ENCODE measurements around the gene TEX14. TPM values are rescaled to one million over a fixed set of nuclear protein-coding genes. Genes with fewer than 3 reads are reported as not detected.
A peak's percentile ranks its signal among the peaks of the same experiment; 100 is the strongest.
"Not testable (repeated sequence)": the region's sequence is repeated elsewhere in the genome, so short reads cannot be mapped to it uniquely, and the experiment has no call there.

TEX14 gene
- total and polyA plus RNA-seq, 7 donors, result 0.05 to 3.5 (median 0.11) TPM; not detected in 1

DNA sequence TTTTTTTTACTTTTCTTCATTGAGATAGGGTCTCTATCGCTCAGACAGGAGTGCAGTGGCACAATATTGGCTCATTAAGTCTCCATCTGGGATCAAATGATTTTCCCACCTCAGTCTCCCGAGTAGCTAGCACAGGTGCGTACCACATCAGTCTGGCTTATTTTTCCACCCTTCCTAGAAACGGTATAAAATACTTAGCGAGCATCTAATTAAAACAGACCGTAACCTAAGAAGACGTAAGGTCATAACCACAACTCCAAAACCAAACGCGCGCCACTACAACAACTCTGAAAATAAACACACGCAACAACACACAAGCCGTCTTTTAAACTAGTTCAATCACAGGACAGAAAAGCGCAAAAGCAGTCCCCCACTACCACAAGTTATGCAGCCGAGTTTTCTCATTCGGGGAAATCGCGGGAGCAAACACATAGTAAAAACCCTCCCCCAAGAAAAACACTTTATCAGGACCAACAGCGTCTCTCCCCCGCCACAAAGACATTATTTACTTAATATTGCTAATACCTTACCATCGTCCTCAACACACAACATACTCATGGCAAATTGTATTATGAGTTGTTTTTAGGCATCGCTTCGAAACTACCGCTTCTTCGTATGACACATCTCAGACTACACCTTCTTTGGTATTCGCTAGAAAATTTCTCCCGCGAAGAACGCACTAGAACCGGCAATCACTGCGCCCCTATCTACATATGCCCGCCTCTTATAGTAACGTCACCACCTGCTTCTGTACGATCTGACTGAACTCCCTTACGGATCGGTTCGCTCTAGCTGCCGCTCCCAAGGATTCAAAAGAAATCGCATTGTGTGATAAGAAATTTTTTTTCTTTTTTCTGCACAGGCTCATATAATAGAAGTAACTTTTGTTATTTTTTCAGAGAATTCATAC, 32.8 kb downstream of the TEX14 start:
- Histone ChIP-seq H3K4me1 (no peaks in the 10 kb centered on the region), H3K27me3 (ENCODE audit: insufficient read depth in 3 of 3, low read length in 2 of 3) (no peaks in the 10 kb centered on the region), H3K9me3 (no peaks in the 10 kb centered on the region), H3K4me3 (peak overlapping the region; percentile 69), H3K36me3 (ENCODE audit: insufficient read depth in 1 of 2, low read depth in 1 of 2) (no peaks in the 10 kb centered on the region), H3K27ac (peak overlapping the region; percentile 73)
- WGBS, 3 donors, result 1 to 2% (median 2%) methylated on average over 38 of the region's 38 CpGs
- intact Hi-C loops (cut with DNase I), result no loop called here
- DNase-seq (peak; percentile 38 to 72), ATAC-seq (peak; percentile 95 to 97 (median 96))
- TF ChIP-seq, protein P1, sequence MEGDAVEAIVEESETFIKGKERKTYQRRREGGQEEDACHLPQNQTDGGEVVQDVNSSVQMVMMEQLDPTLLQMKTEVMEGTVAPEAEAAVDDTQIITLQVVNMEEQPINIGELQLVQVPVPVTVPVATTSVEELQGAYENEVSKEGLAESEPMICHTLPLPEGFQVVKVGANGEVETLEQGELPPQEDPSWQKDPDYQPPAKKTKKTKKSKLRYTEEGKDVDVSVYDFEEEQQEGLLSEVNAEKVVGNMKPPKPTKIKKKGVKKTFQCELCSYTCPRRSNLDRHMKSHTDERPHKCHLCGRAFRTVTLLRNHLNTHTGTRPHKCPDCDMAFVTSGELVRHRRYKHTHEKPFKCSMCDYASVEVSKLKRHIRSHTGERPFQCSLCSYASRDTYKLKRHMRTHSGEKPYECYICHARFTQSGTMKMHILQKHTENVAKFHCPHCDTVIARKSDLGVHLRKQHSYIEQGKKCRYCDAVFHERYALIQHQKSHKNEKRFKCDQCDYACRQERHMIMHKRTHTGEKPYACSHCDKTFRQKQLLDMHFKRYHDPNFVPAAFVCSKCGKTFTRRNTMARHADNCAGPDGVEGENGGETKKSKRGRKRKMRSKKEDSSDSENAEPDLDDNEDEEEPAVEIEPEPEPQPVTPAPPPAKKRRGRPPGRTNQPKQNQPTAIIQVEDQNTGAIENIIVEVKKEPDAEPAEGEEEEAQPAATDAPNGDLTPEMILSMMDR (IDR thresholded peaks at IDR 0.05), result no peak

DNA sequence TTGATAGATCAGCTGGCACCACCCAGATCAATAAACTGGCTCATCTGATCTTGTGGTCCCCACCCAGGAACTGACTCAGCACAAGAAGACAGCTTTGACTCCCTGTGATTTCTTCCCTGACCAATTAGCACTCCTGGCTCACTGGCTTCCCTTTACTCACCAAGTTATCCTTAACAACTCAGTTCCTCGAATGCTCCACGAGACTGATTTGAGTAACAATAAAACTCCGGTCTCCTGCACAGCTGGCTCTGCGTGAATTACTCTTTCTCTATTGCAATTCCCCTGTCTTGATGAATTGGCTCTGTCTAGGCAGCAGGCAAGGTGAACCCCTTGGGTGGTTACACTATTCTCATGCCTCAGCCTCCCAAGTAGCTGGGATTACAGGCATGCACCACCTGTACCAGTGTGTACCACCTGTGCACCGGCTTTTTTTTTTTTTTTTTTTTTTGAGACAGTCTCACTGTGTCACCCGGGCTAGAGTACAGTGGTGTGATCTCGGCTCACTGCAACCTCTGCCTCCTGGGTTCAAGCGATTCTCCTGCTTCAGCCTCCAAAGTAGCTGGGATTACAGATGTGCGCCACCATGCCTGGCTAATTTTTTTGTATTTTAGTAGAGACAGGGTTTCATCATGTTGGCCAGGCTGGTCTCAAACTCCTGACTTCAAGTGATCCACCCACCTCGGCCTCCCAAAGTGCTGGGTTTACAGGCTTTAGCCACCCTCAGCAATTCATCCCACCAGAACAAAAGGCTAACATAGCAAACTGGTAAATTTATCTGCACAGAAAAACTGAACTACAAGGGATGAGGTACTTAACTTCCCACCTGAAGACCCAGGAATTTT, 33.7 kb downstream of the TEX14 start:
- WGBS, 3 donors, result 47 to 61% (median 52%) methylated on average over 10 of the region's 10 CpGs

DNA sequence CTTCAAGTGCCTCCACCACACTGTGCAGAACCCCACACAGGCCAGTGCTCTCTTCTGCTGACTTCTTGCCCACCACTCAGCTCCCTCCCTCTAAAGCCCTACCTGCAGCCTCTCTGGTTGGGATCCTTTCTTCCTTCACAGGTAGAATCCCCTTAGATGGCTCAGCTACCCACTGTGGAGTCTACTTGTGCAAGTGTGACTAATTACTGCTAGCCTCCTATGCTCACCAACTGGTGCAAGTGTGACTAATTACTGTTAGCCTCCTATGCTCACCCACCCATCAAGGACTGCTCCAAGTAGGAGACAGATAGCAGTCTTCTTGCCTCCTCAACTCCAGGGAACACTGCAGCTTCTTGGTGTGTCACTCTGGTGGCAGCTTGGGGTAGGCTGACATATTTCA, 43.6 kb downstream of the TEX14 start:
- Histone ChIP-seq H3K36me3 (ENCODE audit: insufficient read depth in 1 of 2, low read depth in 1 of 2) (no peaks in the 10 kb centered on the region), H3K4me1 (no peaks in the 10 kb centered on the region), H3K9me3 (no peaks in the 10 kb centered on the region), H3K27ac (no peak overlapping the region), H3K4me3 (no peak overlapping the region), H3K27me3 (ENCODE audit: insufficient read depth in 3 of 3, low read length in 2 of 3) (no peaks in the 10 kb centered on the region)
- intact Hi-C loops (cut with DNase I), result loop anchor here in 1 of 2 donors (10.0 kb wide), 1 partner anchor 63 kb away; no protein-coding TSS in a partner anchor
- ATAC-seq, result no peak
- TF ChIP-seq, protein P1 (IDR thresholded peaks at IDR 0.05), result no peak
- DNase-seq, result no peak

More for the DNA sequence above, 33.7 kb downstream of the TEX14 start:
- H3K27me3 ChIP-seq (ENCODE audit: insufficient read depth in 3 of 3, low read length in 2 of 3); ATAC-seq; H3K4me1 ChIP-seq; H3K36me3 ChIP-seq (ENCODE audit: insufficient read depth in 1 of 2, low read depth in 1 of 2); H3K9me3 ChIP-seq; intact Hi-C loops (cut with DNase I); DNase-seq: not testable (repeated sequence)
- H3K4me3 ChIP-seq, result peak overlapping the region; percentile 69
- H3K27ac ChIP-seq, result peak overlapping the region; percentile 73

DNA sequence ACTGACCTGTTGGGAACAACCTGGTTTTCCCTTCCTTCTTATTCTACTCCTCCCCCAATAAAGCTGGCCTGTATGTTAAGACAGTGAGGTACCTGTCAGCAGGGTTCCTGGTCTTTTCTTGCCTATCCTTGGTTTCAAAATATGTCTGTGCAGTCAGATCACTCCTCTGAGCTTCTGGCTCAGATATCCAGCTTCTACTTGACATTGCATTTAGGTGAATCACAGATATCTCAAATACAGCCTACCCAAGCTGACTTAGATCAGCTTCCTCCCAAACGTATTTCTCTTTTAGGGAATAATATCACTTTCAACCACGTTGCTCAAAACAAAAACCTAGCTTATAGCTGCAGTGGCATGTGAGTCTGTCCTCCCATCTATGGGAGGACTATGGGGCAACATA, 48.7 kb downstream of the TEX14 start:
- Histone ChIP-seq H3K4me1 (no peaks in the 10 kb centered on the region), H3K36me3 (ENCODE audit: insufficient read depth in 1 of 2, low read depth in 1 of 2) (no peaks in the 10 kb centered on the region), H3K27ac (no peak overlapping the region), H3K9me3 (no peaks in the 10 kb centered on the region), H3K27me3 (ENCODE audit: insufficient read depth in 3 of 3, low read length in 2 of 3) (no peaks in the 10 kb centered on the region), H3K4me3 (no peak overlapping the region)
- DNase-seq (no peak), ATAC-seq (no peak)
- WGBS, 3 donors, result 37 to 51% (median 42%) methylated on average over 2 of the region's 2 CpGs
- intact Hi-C loops (cut with DNase I), result loop anchor here in 1 of 2 donors (10.0 kb wide), 1 partner anchor 58 kb away; no protein-coding TSS in a partner anchor
- TF ChIP-seq, protein P1 (IDR thresholded peaks at IDR 0.05), result no peak

DNA sequence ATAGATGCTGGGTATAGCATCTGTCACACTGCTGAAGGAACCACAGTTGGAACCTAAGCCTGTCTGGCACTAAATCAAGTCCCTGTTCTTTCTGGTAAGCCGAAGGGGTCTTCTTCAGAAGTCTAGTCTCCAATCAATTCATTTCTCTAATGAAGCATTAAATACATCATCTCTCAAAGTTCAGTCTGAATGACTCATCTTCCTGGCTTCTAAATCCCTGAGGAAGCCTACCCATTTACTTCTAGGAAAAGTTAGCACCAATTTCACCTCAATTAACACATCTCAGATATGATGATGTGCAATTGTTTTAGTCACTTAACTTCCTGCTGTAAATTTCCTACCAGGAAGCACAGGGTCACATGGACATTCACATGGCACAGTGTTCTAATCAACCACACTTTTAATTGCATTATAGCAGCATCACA, 49.9 kb downstream of the TEX14 start:
- 35 to 42% (median 40%) methylated on average over 1 of the region's 1 CpG for WGBS, 3 donors
- Histone ChIP-seq H3K27me3 (ENCODE audit: insufficient read depth in 3 of 3, low read length in 2 of 3) (no peaks in the 10 kb centered on the region), H3K27ac (no peak overlapping the region), H3K4me1 (no peaks in the 10 kb centered on the region), H3K9me3 (no peaks in the 10 kb centered on the region), H3K36me3 (ENCODE audit: insufficient read depth in 1 of 2, low read depth in 1 of 2) (no peaks in the 10 kb centered on the region), H3K4me3 (no peak overlapping the region)
- intact Hi-C loops (cut with DNase I), result loop anchor here in 1 of 2 donors (10.0 kb wide), 1 partner anchor 57 kb away; no protein-coding TSS in a partner anchor
- ATAC-seq (no peak), DNase-seq (no peak)
- TF ChIP-seq, protein P1 (IDR thresholded peaks at IDR 0.05), result no peak
